GM06990 (cell line): Measurements from ENCODE around the gene NPBWR2.

ENCODE experiments used
- DNase-seq: peaks from one replicate; pipeline ENCODE4 v3.0.0-alpha.2; 2011; ENCODE audit not compliant: insufficient read length; ENCODE audit errors: extremely low read depth
- H3K27me3 ChIP-seq: replicated peaks from 2 replicates; pipeline ENCODE4 v1.6.0; 2011; ENCODE audit warnings: low read length; ENCODE audit not compliant: control insufficient read depth, insufficient read depth
- H3K36me3 ChIP-seq: 2 replicates; pipeline ENCODE4 v1.5.1; 2011; ENCODE audit warnings: low read length; ENCODE audit not compliant: control insufficient read depth, insufficient read depth
- H3K4me3 ChIP-seq: replicated peaks from 2 replicates; pipeline ENCODE4 v1.5.1; 2011; ENCODE audit warnings: low read depth, mild to moderate bottlenecking, control low read depth, low read length
- CTCF ChIP-seq: IDR thresholded peaks from 2 replicates; pipeline ENCODE4 v1.5.1; 2011; ENCODE audit warnings: low read length, control low read depth, mild to moderate bottlenecking, inconsistent platforms; ENCODE audit not compliant: insufficient read depth, poor library complexity, severe bottlenecking

Gene NPBWR2

GRCh38 chr20:64145458-64146300 lies 38.3 kb upstream of the NPBWR2 start:
- Histone ChIP-seq H3K36me3 (no peaks in the 10 kb centered on the region), H3K27me3 (no peaks in the 10 kb centered on the region; the same call in 1 of the 2 replicates), H3K4me3 (no peak overlapping the region)
- DNase-seq = no peak
- no peak for TF ChIP-seq CTCF

GRCh38 chr20:64144144-64144912 lies 37.0 kb upstream of the NPBWR2 start:
- no peak overlapping the region for H3K4me3 ChIP-seq
- H3K36me3 ChIP-seq = no peaks in the 10 kb centered on the region
- H3K27me3 ChIP-seq = no peaks in the 10 kb centered on the region; the same call in 1 of the 2 replicates
- TF ChIP-seq CTCF = no peak
- DNase-seq = no peak

GRCh38 chr20:64143018-64143801 lies 35.8 kb upstream of the NPBWR2 start:
- Histone ChIP-seq H3K36me3 (no peaks in the 10 kb centered on the region), H3K27me3 (no peaks in the 10 kb centered on the region; the same call in 1 of the 2 replicates), H3K4me3 (no peak overlapping the region)
- no peak for DNase-seq
- no peak for TF ChIP-seq CTCF

- no peaks in the 10 kb centered on the region; the same call in 1 of the 2 replicates for H3K27me3 ChIP-seq
- TF ChIP-seq CTCF = no peak
- DNase-seq = no peak
Observed at GRCh38 chr20:64142590-64142989, 35.2 kb upstream of the NPBWR2 start.

GRCh38 chr20:64140956-64141355 lies 33.6 kb upstream of the NPBWR2 start:
- DNase-seq = no peak
- Histone ChIP-seq H3K36me3 (no peaks in the 10 kb centered on the region), H3K4me3 (no peak overlapping the region), H3K27me3 (no peaks in the 10 kb centered on the region; the same call in 1 of the 2 replicates)
- TF ChIP-seq CTCF = no peak

More at GRCh38 chr20:64142590-64142989, 35.2 kb upstream of the NPBWR2 start:
- no peak overlapping the region for H3K4me3 ChIP-seq
- no peaks in the 10 kb centered on the region for H3K36me3 ChIP-seq
